Measurements from ENCODE around the gene FMOD. TPM values are rescaled to one million over a fixed set of nuclear protein-coding genes. Genes with fewer than 3 reads are reported as not detected.

The FMOD gene
- 11.2 TPM for total RNA-seq
- long read RNA-seq, transcript FMOD-201 (3 exons, 3,310 nt), result major isoform, 17 of 36 reads
- long read RNA-seq, partial matches to known transcripts, result 18 of 36 reads
- long read RNA-seq, other reads (novel, unspliced or antisense), result 1 of 36 reads

DNA sequence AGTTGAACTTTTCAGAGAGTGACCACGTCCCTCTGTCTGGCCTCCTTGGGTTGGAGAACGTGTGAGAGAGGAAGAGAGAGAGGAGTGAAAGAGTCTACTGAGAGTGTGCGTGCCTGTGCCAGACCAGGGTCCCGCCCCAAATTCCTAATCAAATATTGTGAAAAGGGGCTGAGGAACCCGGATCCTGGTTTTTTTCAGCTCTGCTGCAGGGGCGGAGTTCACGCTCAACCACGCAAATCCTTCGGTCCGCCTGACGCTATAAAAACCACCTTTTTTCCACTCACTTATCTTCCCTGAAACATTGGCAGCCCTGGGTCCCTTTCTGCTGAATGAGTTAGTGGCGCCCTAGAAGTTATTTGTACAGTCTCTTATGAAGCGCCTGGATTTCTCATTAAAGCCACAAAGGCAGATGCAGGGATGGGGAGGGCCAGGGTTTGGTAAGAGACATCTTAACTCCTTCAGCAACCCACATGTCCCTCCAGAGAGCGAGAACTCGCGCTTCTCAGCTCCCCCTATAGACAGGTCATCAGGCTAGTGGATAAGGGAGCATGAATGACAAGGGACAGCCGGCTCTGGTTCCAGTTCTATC is at the start of gene FMOD:
FMOD (minus strand) TSS at position 86 of the 589 bp plus-strand sequence. CDS start 2,852 bp downstream, outside the sequence.
- H3K36me3 ChIP-seq, result no peaks in the 10 kb centered on the region
- peak within 1 kb of the TSS; percentile 54 for H3K27ac ChIP-seq (replicated peaks)
- H3K27me3 ChIP-seq (ENCODE audit: low read depth), result no peaks in the 10 kb centered on the region
- H3K4me1 ChIP-seq, result peaks cover 31% of the 10 kb centered on the region
- DNase-seq, result peak; percentile 29
- TF ChIP-seq, protein P1, sequence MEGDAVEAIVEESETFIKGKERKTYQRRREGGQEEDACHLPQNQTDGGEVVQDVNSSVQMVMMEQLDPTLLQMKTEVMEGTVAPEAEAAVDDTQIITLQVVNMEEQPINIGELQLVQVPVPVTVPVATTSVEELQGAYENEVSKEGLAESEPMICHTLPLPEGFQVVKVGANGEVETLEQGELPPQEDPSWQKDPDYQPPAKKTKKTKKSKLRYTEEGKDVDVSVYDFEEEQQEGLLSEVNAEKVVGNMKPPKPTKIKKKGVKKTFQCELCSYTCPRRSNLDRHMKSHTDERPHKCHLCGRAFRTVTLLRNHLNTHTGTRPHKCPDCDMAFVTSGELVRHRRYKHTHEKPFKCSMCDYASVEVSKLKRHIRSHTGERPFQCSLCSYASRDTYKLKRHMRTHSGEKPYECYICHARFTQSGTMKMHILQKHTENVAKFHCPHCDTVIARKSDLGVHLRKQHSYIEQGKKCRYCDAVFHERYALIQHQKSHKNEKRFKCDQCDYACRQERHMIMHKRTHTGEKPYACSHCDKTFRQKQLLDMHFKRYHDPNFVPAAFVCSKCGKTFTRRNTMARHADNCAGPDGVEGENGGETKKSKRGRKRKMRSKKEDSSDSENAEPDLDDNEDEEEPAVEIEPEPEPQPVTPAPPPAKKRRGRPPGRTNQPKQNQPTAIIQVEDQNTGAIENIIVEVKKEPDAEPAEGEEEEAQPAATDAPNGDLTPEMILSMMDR (IDR thresholded peaks at IDR 0.05; ENCODE audit: borderline replicate concordance), result peak; percentile 33
- intact Hi-C loops (cut with micrococcal nuclease), result no loop called here
- H3K4me3 ChIP-seq, result peak within 1 kb of the TSS; percentile 51
- H3K9me3 ChIP-seq (replicated peaks), result no peaks in the 10 kb centered on the region

DNA sequence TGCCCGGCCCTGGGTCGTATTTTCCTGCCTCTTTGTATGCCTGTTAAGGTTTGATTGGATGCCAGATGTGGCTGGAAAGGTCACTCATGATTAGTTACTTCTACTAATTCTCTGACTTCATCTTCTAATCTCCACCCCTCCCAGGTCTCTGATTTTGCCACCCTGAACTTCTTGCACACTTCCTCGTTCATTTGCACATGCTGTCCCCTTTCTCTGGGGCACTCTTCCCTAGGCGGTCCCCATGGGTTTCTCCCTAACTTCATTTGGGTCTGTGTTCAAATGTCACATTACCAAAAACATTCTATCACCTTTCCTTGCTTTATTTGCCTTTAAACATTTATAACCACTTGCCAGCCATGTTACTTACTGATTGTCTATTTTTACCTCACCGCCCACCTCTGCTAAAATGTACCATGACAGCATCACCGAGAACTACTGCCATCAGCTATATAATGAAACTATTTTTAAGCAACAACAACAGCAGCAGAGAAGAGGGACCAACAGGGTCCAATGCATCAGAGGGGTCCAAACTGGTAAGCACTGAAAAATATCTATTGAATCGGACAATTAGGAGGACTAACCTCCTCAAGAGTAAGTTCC is 45.8 kb upstream of the FMOD start:
- no peak overlapping the region for H3K4me3 ChIP-seq
- no peak for DNase-seq
- no peaks in the 10 kb centered on the region for H3K36me3 ChIP-seq
- no peaks in the 10 kb centered on the region for H3K27me3 ChIP-seq (ENCODE audit: low read depth)
- H3K9me3 ChIP-seq (replicated peaks), result peaks cover 7% of the 10 kb centered on the region
- no peak overlapping the region for H3K27ac ChIP-seq (replicated peaks)
- H3K4me1 ChIP-seq, result peaks cover 4% of the 10 kb centered on the region
- intact Hi-C loops (cut with micrococcal nuclease), result no loop called here
- TF ChIP-seq, protein P1 (IDR thresholded peaks at IDR 0.05; ENCODE audit: borderline replicate concordance), result no peak

DNA sequence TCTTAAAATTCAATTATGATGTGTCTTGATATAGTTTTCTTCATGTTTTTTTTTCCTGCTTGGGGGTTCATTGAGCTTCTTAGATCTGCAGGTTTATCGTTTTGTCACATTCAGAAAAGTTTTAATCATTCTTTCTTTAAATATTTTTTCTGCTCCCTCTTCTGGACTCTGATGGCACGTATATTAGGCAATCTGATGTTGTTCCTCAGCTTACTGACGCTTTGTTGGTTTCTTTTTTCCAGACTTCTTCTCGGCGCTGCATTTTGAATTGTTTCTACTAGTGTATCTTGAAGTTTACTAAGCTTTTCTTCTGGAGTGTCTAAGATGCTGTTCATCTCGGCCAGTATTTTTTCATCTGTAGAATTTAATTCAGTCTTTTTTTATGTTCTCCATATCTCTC is 44.8 kb upstream of the FMOD start:
- intact Hi-C loops (cut with micrococcal nuclease), result no loop called here
- Histone ChIP-seq H3K27me3 (ENCODE audit: low read depth) (no peaks in the 10 kb centered on the region), H3K4me3 (no peak overlapping the region), H3K4me1 (no peaks in the 10 kb centered on the region), H3K9me3 (replicated peaks) (peaks cover 7% of the 10 kb centered on the region), H3K27ac (replicated peaks) (no peak overlapping the region), H3K36me3 (no peaks in the 10 kb centered on the region)
- TF ChIP-seq, protein P1 (IDR thresholded peaks at IDR 0.05; ENCODE audit: borderline replicate concordance), result no peak
- no peak for DNase-seq

DNA sequence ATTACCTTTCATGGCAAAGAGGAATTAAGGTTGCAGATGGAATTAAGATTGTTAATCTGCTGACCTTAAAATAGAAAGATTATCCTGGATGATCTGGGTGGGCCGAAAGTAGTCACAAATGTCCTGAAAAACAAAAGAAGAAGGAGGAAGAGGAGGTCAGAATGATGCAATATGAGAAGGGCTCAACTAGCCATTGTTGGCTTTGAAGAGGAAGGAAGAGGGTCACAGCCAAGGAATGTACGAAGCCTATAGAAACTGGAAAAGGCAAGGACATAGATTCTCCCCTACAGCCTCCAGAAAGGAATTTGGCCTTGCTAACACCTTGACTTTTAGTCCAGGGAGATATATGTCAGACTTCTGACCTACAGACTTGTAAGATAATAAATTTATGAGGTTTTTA is 39.4 kb upstream of the FMOD start:
- DNase-seq, result no peak
- Histone ChIP-seq H3K9me3 (replicated peaks) (peaks cover 7% of the 10 kb centered on the region), H3K27ac (replicated peaks) (no peak overlapping the region), H3K36me3 (no peaks in the 10 kb centered on the region), H3K4me1 (no peaks in the 10 kb centered on the region), H3K27me3 (ENCODE audit: low read depth) (no peaks in the 10 kb centered on the region), H3K4me3 (no peak overlapping the region)
- intact Hi-C loops (cut with micrococcal nuclease), result no loop called here
- TF ChIP-seq, protein P1 (IDR thresholded peaks at IDR 0.05; ENCODE audit: borderline replicate concordance), result no peak

DNA sequence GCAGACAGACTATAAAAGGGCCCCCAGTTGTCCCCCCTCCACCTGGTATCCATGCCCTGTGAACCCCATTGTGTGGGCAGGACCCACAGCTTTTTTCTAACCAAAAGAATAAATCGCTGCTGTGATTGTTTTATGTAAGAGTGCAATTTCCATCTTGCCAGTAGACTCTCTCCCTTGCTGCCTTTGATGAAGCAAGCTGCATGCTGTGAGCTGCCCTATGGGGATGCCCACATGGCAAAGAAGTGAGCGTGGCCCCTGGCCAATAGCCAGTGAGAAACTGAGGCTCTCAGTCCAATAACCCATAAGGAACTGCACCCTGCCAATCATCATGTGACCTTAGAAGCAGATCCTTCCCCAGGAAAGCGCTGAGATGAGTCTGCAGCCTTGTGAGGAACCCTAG is 37.8 kb upstream of the FMOD start:
- Histone ChIP-seq H3K4me1 (no peaks in the 10 kb centered on the region), H3K36me3 (no peaks in the 10 kb centered on the region), H3K9me3 (replicated peaks) (peaks cover 7% of the 10 kb centered on the region), H3K27me3 (ENCODE audit: low read depth) (no peaks in the 10 kb centered on the region), H3K27ac (replicated peaks) (no peak overlapping the region), H3K4me3 (no peak overlapping the region)
- intact Hi-C loops (cut with micrococcal nuclease), result no loop called here
- TF ChIP-seq, protein P1 (IDR thresholded peaks at IDR 0.05; ENCODE audit: borderline replicate concordance), result no peak
- no peak for DNase-seq
